ENCODE results near the gene ARL6IP6.

DNA sequence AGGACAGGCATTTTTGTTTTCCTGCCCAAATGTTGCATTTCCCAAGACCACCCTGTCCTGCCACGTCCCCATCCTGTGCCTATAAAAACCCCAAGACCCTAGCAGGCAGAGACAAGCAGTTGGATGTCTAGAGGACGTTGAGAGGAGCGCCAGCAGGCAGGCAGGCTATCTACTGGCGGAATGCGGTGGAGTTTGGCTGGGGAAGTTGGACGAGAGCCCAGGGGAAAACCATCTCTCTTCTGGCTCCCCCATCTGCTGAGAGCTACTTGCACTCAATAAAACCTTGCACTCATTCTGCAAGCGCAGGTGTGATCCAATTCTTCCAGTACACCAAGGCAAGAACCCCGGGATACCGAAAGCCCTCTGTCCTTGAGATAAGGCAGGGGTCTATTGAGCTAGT is 72.5 kb downstream of the ARL6IP6 start:
- TF ChIP-seq HDAC6 (IDR thresholded peaks at IDR 0.05; ENCODE audit: low read depth, low read length) (no peak), EZH2 (conservative IDR thresholded peaks at IDR 0.05; ENCODE audit: low read depth, low read length) (no peak), PLRG1 (conservative IDR thresholded peaks at IDR 0.05) (no peak), EP300 (IDR thresholded peaks at IDR 0.05; ENCODE audit: low read depth in 2 of 2, low read length in 2 of 2) (no peak), EP300 (CRISPR knock-in tag; IDR thresholded peaks at IDR 0.05; ENCODE audit: borderline replicate concordance) (no peak), CTCF (CRISPR knock-in tag; IDR thresholded peaks at IDR 0.05) (no peak), ZNF703 (CRISPR knock-in tag; IDR thresholded peaks at IDR 0.05; ENCODE audit: borderline replicate concordance) (no peak), PHF21A (CRISPR knock-in tag; IDR thresholded peaks at IDR 0.05) (no peak), E2F1 (CRISPR knock-in tag; IDR thresholded peaks at IDR 0.05) (no peak), HDAC1 (CRISPR knock-in tag; IDR thresholded peaks at IDR 0.05) (no peak), POLR2A (IDR thresholded peaks at IDR 0.05; ENCODE audit: insufficient read depth in 1 of 2, low read depth in 2 of 2, low read length in 2 of 2) (no peak), USF2 (IDR thresholded peaks at IDR 0.05; ENCODE audit: low read depth, low read length) (no peak), USF2 (CRISPR knock-in tag; IDR thresholded peaks at IDR 0.05; ENCODE audit: borderline replicate concordance) (no peak)
- TF ChIP-seq, protein P1, sequence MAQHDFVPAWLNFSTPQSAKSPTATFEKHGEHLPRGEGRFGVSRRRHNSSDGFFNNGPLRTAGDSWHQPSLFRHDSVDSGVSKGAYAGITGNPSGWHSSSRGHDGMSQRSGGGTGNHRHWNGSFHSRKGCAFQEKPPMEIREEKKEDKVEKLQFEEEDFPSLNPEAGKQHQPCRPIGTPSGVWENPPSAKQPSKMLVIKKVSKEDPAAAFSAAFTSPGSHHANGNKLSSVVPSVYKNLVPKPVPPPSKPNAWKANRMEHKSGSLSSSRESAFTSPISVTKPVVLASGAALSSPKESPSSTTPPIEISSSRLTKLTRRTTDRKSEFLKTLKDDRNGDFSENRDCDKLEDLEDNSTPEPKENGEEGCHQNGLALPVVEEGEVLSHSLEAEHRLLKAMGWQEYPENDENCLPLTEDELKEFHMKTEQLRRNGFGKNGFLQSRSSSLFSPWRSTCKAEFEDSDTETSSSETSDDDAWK (CRISPR knock-in tag; IDR thresholded peaks at IDR 0.05): no peak
